HL-60/S4 treated with phorbol 12-myristate 13-acetate at 8.2 ng/mL for 4 days and 3 days (cell line): ENCODE measurements around the gene PTGR3.
"Not testable (repeated sequence)": the region's sequence is repeated elsewhere in the genome, so short reads cannot be mapped to it uniquely, and the experiment has no call there.

Experiments used
- in situ Hi-C: fragments of 300-500 bp; cut with MboI; formaldehyde crosslinking; loops from 2 replicates; pipeline ENCODE4 v1.15.0; 2022; ENCODE audit warnings: low sequenced_read_pairs

PTGR3 gene

DNA sequence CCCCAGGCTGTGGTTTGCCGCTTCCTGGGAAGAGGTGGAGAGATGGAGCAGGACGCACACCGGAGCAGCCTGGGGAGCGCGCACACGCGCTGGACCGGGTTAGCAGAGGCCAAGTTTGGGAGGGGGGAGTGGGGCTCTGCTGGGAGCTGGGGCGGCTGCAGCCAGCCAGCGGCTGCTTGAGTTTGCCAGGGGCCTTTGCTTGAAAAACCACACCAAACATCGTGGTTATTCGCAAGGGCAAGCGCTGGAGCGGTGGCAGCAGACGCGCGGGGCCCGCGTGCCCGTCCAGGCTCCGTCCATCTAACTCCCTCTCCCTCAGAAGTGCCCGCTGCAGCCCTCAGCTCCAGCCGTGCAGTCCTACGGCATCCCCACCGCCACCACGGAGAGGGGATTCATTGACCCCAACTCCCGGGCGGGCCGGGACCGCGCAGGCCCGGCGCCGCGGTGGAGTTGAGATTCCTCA, 4.6 kb downstream of the PTGR3 start:
- in situ Hi-C loops: no loop called here

DNA sequence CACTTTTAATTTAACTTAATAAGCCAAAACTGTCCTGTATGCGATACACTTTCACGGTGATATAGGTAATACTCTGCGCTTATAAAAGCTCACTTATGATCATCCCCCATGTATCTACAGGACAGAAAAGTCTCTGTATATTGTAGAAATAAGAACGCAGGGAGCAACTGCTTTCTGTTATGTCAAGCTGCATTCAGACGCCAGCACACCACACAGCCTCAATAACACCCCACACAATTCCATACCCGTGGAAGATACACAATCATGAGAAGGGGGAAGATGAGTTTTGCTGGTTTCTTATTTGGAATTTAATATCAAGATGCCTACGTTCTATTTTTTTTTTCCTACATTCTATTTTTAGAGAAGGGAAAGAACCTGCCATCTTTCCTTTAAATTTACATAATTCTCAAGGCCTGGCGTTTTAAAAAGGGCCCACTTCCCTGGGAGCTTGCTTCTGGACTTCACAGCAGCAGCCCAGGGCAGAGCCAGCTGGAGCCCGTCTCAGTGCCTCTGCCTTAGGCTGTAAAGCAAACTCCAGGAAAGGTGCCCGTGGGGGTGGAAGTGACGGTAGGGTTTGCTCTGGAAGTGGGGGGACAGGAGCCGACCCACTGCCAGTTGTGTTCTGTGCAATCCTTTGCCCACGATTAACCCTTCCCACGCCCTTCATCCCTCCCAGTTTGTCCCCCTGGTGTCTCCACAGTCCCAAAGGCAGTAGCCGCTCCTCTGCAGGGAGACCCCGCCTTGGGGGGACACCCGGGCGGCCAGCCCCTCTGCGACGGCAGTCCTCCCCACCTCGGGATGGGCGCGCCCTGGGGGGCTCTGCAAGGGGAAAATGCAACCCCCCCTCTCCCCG, 5.3 kb downstream of the PTGR3 start:
- in situ Hi-C loops: no loop called here

GRCh38 chr18:75202696-75203365, 6.1 kb downstream of the PTGR3 start:
- in situ Hi-C loops: no loop called here

DNA sequence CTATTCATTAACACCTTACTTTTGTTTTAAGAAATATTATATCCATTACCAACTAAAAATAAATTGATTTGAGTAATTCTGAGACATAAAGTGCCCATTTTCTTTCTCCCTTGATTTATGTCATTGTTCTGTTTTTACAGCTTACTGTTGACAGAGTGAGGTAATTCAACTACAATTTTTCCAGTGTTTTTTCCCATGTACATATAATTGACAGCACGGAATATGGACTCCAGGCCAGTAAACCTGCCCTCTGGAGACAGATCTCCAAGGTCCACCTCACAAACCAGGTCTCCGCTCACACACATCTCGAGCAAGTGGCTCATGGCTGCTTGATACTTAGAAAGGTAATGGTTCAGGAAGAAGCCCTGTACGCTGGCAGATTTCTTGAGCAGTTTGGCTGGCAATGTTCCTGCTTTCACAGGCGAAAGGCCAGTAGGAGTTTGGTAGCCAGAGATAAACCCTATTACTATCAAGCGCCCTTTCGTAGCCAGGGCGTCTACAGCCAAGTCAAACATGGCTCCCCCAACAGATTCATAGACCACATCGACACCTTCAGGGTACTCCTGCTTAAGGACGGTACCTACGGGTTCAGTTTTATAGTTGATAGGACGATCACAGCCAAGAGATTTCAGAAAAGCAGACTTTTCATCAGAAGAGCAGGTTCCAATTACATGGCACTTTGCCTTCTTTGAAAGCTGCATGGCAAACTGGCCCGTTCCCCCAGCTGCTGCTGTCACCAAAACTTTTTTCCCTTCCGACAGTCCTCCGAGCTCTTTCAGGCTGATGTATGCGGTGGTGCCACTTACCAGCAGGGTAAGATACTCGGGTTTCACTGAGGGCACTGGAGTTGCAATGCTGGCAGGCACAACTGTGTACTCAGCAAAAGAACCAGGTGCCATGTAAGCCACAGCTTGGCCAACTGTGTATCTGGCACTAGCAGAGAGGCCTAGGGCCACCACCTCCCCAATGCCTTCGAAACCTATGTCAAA, 7.4 kb downstream of the PTGR3 start:
- in situ Hi-C loops: no loop called here

DNA sequence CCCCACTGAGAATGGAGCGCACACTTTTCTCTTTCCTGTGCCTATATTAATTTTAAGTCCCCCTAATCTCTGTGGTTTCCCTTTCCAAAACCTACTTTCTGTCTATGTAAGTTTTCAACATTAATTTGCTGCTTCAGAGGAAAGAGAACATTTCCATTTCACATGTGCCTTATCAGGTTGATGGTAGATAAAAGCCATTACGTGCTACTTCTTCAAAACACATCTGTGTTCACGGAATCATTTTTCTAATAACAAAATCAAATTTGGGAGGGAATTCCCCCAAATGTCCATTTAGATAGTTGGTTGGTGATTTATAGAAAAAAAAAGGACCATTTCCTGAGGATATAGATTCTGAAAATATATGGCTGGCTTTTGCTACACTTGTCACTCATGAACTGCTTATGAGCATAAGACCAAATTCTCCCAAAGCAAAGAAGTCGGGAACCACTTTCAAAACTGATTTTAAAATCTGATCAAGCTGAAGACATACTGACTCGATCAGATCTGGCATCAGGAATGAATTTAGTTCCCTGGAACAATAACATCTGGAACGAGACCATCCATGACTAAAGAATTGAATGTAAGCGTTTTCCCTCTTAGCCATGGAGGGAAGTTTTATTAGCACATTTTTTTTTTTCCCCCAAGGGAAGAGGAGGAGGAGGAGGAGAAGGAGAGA, 8.2 kb downstream of the PTGR3 start:
- in situ Hi-C loops: no loop called here

GRCh38 chr18:75200071-75200470, 8.9 kb downstream of the PTGR3 start:
- in situ Hi-C loops: no loop called here

GRCh38 chr18:75199327-75199726, 9.6 kb downstream of the PTGR3 start:
- in situ Hi-C loops: no loop called here

GRCh38 chr18:75198036-75198435, 10.9 kb downstream of the PTGR3 start:
- in situ Hi-C loops: no loop called here

DNA sequence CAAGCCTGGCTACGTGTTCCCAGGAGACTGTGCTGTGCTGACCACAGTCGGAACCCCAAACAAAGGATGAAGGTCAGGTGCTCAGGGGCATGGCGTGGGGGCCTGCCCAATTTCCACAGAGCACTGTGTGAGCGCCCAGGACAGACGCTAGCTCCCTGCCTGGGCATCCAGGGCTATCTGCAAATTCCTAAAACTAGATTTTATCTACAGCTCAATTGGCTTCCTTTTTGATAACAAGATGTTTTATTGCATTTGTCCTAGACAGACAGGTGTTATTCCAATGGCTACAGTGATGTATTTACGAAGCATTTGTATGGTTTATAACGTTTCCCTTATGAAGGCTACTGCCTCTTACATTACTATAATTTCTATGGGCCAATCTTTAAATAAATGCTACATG, 16.0 kb downstream of the PTGR3 start:
- in situ Hi-C loops: no loop called here

- in situ Hi-C loops: no loop called here
These were observed 19.2 kb downstream of the PTGR3 start for GRCh38 chr18:75189696-75190095.

DNA sequence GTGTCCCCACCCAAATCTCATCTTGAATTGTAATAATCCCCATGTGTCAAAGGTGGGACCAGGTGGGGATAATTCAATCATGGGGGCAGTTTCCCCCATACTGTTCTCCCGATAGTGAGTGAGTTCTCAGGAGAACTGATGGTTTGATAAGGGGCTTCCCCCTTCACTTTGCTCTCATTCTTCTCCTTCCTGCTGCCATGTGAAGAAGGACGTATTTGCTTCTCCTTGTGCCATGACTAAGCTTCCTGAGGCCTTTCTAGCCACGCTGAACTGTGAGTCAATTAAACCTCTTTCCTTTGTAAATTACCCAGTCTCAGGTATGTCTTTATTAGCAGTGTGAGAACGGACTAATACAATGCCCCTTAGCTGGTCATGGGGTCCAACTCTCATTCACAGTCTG, 21.2 kb downstream of the PTGR3 start:
- in situ Hi-C loops: not testable (repeated sequence)

- in situ Hi-C loops: no loop called here
These were observed 23.5 kb downstream of the PTGR3 start for GRCh38 chr18:75185460-75185859.

GRCh38 chr18:75183973-75184493, 24.9 kb downstream of the PTGR3 start:
- in situ Hi-C loops: no loop called here

- in situ Hi-C loops: no loop called here
These were observed 25.4 kb downstream of the PTGR3 start for GRCh38 chr18:75183524-75183923.

DNA sequence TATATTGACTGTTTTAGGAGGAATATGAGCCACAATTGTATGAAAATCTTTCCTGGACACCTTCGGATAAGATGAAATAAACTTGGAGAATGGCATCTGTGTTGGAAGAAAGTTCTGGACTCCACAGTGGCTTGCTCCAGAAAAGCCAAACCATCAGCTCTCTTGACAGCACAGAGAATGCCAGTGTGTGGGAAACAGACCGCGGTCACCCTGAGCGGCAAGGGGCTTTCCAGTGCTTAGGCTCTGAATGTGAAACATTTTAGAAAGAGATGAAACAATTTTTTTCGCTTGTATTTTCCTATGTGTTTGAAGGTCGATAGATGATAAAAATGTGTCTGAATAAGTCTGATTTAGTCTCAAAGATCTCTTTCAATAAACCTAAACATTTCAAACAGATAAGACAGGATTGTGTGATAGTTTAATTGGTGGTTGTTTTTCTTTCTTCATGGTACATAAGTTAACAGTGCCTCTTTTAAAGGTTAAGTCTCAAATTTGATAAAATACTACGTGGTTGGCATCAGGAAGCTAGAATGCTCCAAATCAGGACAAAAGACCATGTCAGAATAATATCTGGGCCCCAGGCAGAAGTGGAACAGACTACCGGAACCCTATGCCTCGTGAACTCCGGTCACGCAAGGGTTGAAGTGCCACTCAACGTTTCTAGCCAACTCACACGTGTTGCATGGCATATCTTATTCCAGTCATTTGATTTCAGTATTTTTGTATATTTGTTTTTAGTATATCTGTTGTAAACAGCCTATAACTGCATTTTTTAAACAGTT, 28.9 kb downstream of the PTGR3 start:
- in situ Hi-C loops: no loop called here

DNA sequence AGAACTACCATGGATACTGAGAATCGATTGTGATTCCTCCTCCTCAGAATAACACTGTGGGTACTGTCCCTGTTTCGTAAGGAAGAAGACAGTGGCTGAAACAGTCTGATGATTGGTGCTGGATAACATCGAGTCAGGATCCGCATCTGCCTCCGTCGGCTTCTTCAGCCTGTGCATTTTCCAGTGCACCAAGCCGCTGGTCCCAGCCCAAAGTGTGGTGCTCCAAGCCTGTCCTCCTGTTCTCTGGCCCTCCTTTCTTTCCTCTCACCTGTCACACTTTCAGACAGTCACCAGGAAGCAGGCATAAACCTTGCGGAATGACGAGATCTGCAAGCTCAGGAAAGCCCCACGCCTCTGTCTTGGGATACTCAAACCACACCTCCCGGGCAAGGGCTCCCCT, 30.6 kb downstream of the PTGR3 start:
- in situ Hi-C loops: no loop called here

DNA sequence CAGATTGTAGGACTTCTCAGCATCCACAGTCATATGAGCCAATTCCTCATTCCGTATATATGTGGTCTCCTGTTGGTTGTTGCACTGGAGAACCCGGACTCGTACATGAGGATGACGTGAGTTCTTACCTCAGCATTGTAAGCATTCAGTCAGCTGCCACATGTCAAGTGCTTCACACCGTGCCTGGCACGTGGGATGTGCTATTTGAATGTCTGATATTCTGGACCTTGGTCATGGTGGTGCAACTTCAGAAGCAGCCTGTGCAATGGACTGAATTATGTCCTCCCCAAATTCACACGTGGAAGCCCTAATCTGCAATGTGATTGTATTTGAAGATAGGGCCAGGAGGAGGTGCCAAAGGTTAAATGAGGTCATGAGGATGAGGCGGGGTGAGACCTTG, 32.1 kb downstream of the PTGR3 start:
- in situ Hi-C loops: no loop called here

GRCh38 chr18:75173738-75174137, 35.2 kb downstream of the PTGR3 start:
- in situ Hi-C loops: no loop called here

DNA sequence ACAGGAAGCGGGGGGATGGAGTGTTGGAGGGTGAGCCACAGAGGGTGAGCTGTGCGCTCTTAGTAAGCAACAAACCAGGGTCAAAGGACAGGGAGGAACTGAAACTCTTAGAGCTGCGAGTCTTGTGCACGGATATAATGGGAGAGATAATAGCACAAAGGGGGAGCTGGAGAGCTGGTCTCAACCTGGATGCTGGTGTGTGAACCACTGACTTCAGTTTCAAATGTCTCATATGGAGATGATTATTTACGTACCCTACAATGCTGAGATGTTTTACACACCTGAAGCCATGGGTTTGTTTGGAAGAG, 35.9 kb downstream of the PTGR3 start:
- in situ Hi-C loops: no loop called here
